Measurements from ENCODE around the gene HUWE1.

DNA sequence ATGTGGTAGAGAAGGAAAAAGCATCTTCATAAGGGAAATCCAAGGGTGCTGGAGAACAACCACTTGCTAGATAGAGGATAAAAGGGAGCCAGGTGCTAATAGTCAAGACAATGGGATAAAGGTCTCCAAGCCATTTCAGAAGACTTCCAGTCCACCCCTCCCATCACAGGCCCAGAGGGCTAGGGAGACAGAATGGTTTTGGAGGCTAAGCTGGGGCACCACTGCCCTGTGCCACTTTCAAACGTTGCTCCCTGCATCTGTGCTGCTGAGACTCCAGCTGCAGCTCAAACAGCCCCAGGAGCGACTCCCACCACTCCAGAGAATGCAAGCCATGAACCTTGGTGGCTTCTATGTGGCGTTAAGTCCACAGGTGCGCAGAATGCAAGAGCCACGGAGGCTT lies 38.4 kb upstream of the HUWE1 start:
- TF ChIP-seq GABPA (IDR thresholded peaks at IDR 0.05; ENCODE audit: low read depth, low read length) (no peak), GABPA (CRISPR knock-in tag; IDR thresholded peaks at IDR 0.05; ENCODE audit: low read depth) (no peak), POLR2A (IDR thresholded peaks at IDR 0.05; ENCODE audit: insufficient read depth in 1 of 2, low read depth in 2 of 2, low read length in 2 of 2) (no peak), NPAS2 (CRISPR knock-in tag; IDR thresholded peaks at IDR 0.05; ENCODE audit: borderline replicate concordance) (no peak), NFYB (CRISPR knock-in tag; IDR thresholded peaks at IDR 0.05) (no peak)
- TF ChIP-seq, protein P1, sequence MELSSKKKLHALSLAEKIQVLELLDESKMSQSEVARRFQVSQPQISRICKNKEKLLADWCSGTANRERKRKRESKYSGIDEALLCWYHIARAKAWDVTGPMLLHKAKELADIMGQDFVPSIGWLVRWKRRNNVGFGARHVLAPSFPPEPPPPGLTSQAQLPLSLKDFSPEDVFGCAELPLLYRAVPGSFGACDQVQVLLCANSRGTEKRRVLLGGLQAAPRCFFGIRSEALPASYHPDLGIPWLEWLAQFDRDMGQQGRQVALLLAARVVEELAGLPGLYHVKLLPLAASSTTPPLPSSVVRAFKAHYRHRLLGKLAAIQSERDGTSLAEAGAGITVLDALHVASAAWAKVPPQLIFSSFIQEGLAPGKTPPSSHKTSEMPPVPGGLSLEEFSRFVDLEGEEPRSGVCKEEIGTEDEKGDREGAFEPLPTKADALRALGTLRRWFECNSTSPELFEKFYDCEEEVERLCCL (CRISPR knock-in tag; IDR thresholded peaks at IDR 0.05; ENCODE audit: borderline replicate concordance): no peak
